ENCODE results near the gene MMP17. TPM values are rescaled to one million over a fixed set of nuclear protein-coding genes. Genes with fewer than 3 reads are reported as not detected.

The MMP17 gene
- polyA plus RNA-seq, 1 donor from 2014 or later: 79.0 TPM

DNA sequence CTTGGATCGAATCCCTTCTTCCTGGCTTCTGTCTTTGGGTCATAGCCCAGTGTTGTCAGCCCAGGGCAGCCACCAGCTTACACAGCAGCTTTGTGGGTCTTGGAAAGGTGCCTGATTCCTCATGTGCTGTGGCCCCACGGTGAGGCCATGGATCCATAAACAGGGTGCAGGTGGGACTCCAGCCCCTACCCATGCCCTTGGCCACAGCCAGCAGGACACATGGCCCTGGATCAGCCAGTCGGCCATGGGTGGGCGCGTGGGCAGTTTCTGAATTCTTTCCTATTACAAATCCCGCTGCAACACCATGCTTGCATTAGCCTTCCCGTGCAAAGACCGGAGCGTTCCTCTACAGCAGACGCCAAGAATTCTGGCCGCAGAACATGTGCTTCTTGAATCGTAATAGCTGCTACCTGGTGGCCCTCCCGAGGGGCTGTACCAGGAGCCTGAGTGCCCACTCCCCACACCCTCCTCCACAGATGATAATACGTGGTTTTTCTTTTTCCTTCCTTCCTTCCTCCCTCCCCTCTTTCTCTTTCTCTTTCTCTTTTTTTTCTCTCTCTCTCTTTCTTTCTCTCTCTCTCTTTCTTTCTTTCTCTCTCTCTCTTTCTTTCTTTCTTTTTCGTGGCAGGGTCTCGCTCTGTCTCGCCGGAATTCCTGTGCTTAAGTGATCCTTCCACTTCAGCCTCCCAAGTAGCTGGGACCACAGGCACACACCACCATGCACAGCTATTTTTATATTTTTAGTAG lies 2.9 kb upstream of the MMP17 start:
- Histone ChIP-seq H3K4me3 (ENCODE audit: low read length) (no peak overlapping the region), H2AFZ (ENCODE audit: low read depth, low read length) (no peak overlapping the region), H3K27ac (ENCODE audit: low read length) (no peak overlapping the region), H4K20me1 (ENCODE audit: insufficient read depth) (no peaks in the 10 kb centered on the region), H3K9me2 (ENCODE audit: insufficient read depth, low read length) (no peaks in the 10 kb centered on the region), H3K9ac (ENCODE audit: low read length) (no peak overlapping the region), H3K36me3 (ENCODE audit: insufficient read depth, low read length) (no peaks in the 10 kb centered on the region), H3K9me3 (ENCODE audit: low read length) (no peaks in the 10 kb centered on the region), H3K27me3 (ENCODE audit: insufficient read depth, low read depth, low read length) (no peaks in the 10 kb centered on the region), H3K79me2 (replicated peaks; ENCODE audit: insufficient read depth, low read length) (peaks cover 4% of the 10 kb centered on the region), H3K4me2 (ENCODE audit: low read length) (no peak overlapping the region), H3F3A (ENCODE audit: insufficient read depth, low read length, poor library complexity, severe bottlenecking) (no peaks in the 10 kb centered on the region)
- no peak for TF ChIP-seq MXI1 (conservative IDR thresholded peaks at IDR 0.05; ENCODE audit: poor library complexity, severe bottlenecking)
- no peak for TF ChIP-seq TAF1 (IDR thresholded peaks at IDR 0.05; ENCODE audit: low read depth)
- TF ChIP-seq EP300 (conservative IDR thresholded peaks at IDR 0.05; ENCODE audit: poor library complexity, severe bottlenecking): no peak
- TF ChIP-seq, protein P1, sequence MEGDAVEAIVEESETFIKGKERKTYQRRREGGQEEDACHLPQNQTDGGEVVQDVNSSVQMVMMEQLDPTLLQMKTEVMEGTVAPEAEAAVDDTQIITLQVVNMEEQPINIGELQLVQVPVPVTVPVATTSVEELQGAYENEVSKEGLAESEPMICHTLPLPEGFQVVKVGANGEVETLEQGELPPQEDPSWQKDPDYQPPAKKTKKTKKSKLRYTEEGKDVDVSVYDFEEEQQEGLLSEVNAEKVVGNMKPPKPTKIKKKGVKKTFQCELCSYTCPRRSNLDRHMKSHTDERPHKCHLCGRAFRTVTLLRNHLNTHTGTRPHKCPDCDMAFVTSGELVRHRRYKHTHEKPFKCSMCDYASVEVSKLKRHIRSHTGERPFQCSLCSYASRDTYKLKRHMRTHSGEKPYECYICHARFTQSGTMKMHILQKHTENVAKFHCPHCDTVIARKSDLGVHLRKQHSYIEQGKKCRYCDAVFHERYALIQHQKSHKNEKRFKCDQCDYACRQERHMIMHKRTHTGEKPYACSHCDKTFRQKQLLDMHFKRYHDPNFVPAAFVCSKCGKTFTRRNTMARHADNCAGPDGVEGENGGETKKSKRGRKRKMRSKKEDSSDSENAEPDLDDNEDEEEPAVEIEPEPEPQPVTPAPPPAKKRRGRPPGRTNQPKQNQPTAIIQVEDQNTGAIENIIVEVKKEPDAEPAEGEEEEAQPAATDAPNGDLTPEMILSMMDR (IDR thresholded peaks at IDR 0.05; ENCODE audit: poor library complexity, severe bottlenecking): no peak
- no peak for TF ChIP-seq RAD21 (conservative IDR thresholded peaks at IDR 0.05)
- TF ChIP-seq, protein P2, sequence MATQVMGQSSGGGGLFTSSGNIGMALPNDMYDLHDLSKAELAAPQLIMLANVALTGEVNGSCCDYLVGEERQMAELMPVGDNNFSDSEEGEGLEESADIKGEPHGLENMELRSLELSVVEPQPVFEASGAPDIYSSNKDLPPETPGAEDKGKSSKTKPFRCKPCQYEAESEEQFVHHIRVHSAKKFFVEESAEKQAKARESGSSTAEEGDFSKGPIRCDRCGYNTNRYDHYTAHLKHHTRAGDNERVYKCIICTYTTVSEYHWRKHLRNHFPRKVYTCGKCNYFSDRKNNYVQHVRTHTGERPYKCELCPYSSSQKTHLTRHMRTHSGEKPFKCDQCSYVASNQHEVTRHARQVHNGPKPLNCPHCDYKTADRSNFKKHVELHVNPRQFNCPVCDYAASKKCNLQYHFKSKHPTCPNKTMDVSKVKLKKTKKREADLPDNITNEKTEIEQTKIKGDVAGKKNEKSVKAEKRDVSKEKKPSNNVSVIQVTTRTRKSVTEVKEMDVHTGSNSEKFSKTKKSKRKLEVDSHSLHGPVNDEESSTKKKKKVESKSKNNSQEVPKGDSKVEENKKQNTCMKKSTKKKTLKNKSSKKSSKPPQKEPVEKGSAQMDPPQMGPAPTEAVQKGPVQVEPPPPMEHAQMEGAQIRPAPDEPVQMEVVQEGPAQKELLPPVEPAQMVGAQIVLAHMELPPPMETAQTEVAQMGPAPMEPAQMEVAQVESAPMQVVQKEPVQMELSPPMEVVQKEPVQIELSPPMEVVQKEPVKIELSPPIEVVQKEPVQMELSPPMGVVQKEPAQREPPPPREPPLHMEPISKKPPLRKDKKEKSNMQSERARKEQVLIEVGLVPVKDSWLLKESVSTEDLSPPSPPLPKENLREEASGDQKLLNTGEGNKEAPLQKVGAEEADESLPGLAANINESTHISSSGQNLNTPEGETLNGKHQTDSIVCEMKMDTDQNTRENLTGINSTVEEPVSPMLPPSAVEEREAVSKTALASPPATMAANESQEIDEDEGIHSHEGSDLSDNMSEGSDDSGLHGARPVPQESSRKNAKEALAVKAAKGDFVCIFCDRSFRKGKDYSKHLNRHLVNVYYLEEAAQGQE (IDR thresholded peaks at IDR 0.05; ENCODE audit: borderline replicate concordance): no peak
- no peak for TF ChIP-seq SMC3 (conservative IDR thresholded peaks at IDR 0.05; ENCODE audit: poor library complexity)
- no peak for TF ChIP-seq POLR2AphosphoS5 (IDR thresholded peaks at IDR 0.05)
- no peak for TF ChIP-seq EZH2 (IDR thresholded peaks at IDR 0.05; ENCODE audit: borderline replicate concordance, insufficient read depth, low read length, poor library complexity, severe bottlenecking)

DNA sequence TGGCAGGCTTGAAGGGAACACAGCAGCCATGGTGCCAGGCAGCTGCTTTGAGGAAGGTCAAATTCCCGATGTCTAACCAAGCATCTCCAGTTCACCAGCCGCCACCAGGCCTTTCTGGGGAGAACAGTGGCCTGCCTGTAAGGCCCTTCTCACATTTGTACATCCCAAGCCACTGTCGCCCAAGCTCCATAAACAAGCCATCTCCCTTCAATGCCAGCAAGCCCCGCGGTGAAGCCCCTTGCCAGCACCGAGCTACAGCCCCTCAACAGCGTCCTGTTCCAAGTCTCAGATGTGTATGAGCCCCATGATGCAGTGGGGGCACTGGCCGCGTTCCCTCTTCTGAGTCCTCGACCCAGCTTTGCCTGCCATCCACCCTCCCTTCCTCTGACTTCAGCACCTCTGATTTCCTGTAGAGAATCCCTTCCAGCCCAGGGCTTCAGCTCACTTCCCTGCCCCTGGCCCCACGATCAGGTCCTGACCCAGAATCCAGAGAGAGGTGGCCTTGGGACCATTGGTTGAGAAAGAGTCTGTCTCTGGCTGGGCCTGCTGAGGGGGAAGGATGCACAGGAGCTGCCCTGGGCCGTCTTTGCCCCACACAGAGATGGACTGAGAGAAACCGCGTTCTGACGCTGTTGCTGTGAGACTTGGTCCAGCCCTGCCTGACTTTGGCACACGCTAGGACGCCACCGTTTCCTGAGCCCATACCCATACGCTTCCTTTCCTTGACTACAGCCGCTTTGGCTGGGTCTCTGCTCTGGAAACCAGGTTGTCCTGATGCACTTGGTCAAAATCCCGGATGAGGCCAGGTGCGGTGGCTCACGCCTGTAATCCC lies 1.9 kb upstream of the MMP17 start:
- Histone ChIP-seq H3K9me3 (ENCODE audit: low read length) (no peaks in the 10 kb centered on the region), H3K36me3 (ENCODE audit: insufficient read depth, low read length) (no peaks in the 10 kb centered on the region), H3K79me2 (replicated peaks; ENCODE audit: insufficient read depth, low read length) (peaks cover 4% of the 10 kb centered on the region), H3K27me3 (ENCODE audit: insufficient read depth, low read depth, low read length) (no peaks in the 10 kb centered on the region), H3K4me2 (ENCODE audit: low read length) (no peak overlapping the region), H3K4me3 (ENCODE audit: low read length) (no peak overlapping the region), H4K20me1 (ENCODE audit: insufficient read depth) (no peaks in the 10 kb centered on the region), H3K9ac (ENCODE audit: low read length) (no peak overlapping the region), H3F3A (ENCODE audit: insufficient read depth, low read length, poor library complexity, severe bottlenecking) (no peaks in the 10 kb centered on the region), H3K27ac (ENCODE audit: low read length) (no peak overlapping the region), H3K9me2 (ENCODE audit: insufficient read depth, low read length) (no peaks in the 10 kb centered on the region), H2AFZ (ENCODE audit: low read depth, low read length) (no peak overlapping the region)
- TF ChIP-seq RAD21 (conservative IDR thresholded peaks at IDR 0.05) (no peak), TAF1 (IDR thresholded peaks at IDR 0.05; ENCODE audit: low read depth) (no peak), EZH2 (IDR thresholded peaks at IDR 0.05; ENCODE audit: borderline replicate concordance, insufficient read depth, low read length, poor library complexity, severe bottlenecking) (no peak), EP300 (conservative IDR thresholded peaks at IDR 0.05; ENCODE audit: poor library complexity, severe bottlenecking) (no peak), MXI1 (conservative IDR thresholded peaks at IDR 0.05; ENCODE audit: poor library complexity, severe bottlenecking) (no peak)
- TF ChIP-seq, protein P2 (IDR thresholded peaks at IDR 0.05; ENCODE audit: borderline replicate concordance): no peak

Data from neural cell (in vitro differentiated cells).